HepG2 (cell line): Measurements from ENCODE around the gene PJA1.

Experiments used
- ARID3A ChIP-seq: IDR thresholded peaks from 2 replicates; pipeline ENCODE4 v1.6.1; 2012; ENCODE audit warnings: low read depth, low read length, improper control_type of control experiment
- CTCF ChIP-seq: sonication (generic); formaldehyde crosslinking; IDR thresholded peaks from 2 replicates; pipeline ENCODE4 v1.5.0; 2020; ENCODE audit warnings: mild to moderate bottlenecking, missing genetic modification reagents, moderate library complexity
- E2F1 ChIP-seq: sonication (generic); formaldehyde crosslinking; IDR thresholded peaks from 2 replicates; pipeline ENCODE4 v1.5.0; 2020; ENCODE audit warnings: missing genetic modification reagents
- MAX ChIP-seq: IDR thresholded peaks from 2 replicates; pipeline ENCODE4 v1.6.1; 2012; ENCODE audit warnings: inconsistent platforms
- SUZ12 ChIP-seq: fragments of 150-350 bp; IDR thresholded peaks from 2 replicates; pipeline ENCODE4 v1.6.1; 2014; ENCODE audit warnings: low read depth, low read length

- TF ChIP-seq MAX (no peak), ARID3A (no peak), E2F1 (no peak), SUZ12 (no peak), CTCF (CRISPR knock-in tag) (no peak)
These were observed 27.7 kb downstream of the PJA1 start for GRCh38 chrX:69137371-69138117.
